Activated CD8-positive, alpha-beta T cell treated with anti-CD3 and anti-CD28 coated beads, Interleukin-2, amount 10 ng/mL, durations not matched to agents 7 days and 5 days (primary cell): ENCODE measurements around the gene TMEM91. TPM values are rescaled to one million over a fixed set of nuclear protein-coding genes. Genes with fewer than 3 reads are reported as not detected.
"Not testable (repeated sequence)": the region's sequence is repeated elsewhere in the genome, so short reads cannot be mapped to it uniquely, and the experiment has no call there.

Experiments used
- ATAC-seq: fragments of 150-1000 bp; cut with Tn5 transposase; one replicate; pipeline ENCODE4 v1.10.0; 2021; ENCODE audit warnings: moderate library complexity
- CTCF ChIA-PET: fragments of 350-600 bp; sonication (Branson Sonifier 250); formaldehyde crosslinking; loops from one replicate; lab custom pipeline; 2021; ENCODE audit warnings: antibody characterized with exemption; lab: Charles Lee
- POLR2A ChIA-PET: fragments of 350-600 bp; sonication (Branson Sonifier 250); formaldehyde crosslinking; loops from one replicate; lab custom pipeline; 2021; ENCODE audit warnings: antibody characterized with exemption; lab: Charles Lee
- DNase-seq: peaks from one replicate; pipeline ENCODE4 v3.0.0-alpha.2; 2020
- H3K27ac Mint-ChIP-seq: one replicate; pipeline ENCODE4 v1.8.0; 2021; ENCODE audit warnings: mild to moderate bottlenecking, mixed read lengths
- H3K27me3 Mint-ChIP-seq: one replicate; pipeline ENCODE4 v1.8.0; 2021; ENCODE audit warnings: low read depth, mixed read lengths
- H3K36me3 Mint-ChIP-seq: one replicate; pipeline ENCODE4 v1.8.0; 2021; ENCODE audit warnings: low read depth, mixed read lengths
- H3K4me1 Mint-ChIP-seq: one replicate; pipeline ENCODE4 v1.8.0; 2021; ENCODE audit warnings: low read depth, mixed read lengths
- H3K4me3 Mint-ChIP-seq: one replicate; pipeline ENCODE4 v1.8.0; 2021; ENCODE audit warnings: mild to moderate bottlenecking, mixed read lengths
- H3K9me3 Mint-ChIP-seq: one replicate; pipeline ENCODE4 v1.8.0; 2022; ENCODE audit warnings: mixed read lengths; ENCODE audit not compliant: insufficient read depth
- total RNA-seq, 2 experiments: library from RNA; stranded (reverse); gene quantifications; one replicate each; pipeline ENCODE4 v1.2.3, GENCODE V29; 2021

Gene TMEM91
- total RNA-seq, 2 experiments from 2014 or later = 5.3 to 6.4 TPM

DNA sequence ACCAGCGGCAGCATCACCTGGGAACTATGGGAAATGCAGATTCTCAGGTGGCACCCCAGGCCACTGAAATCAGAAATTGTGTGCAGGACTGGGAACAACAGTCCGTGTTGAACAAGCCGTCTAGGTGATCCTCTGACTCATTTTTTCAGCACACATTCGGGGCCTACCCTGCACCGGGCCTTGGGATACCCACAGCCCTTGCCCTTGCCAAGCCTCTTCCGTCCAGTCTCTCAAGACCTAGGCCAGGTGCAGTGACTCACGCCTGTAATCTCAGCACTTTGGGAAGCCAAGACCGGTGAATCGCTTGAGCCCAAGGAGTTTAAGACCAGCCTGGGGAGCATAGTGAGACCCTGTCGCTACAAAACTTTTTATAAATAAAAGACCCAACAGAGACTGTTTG, 40.9 kb upstream of the TMEM91 start:
- H3K27me3 Mint-ChIP-seq = no peaks in the 10 kb centered on the region
- H3K4me1 Mint-ChIP-seq = peaks cover 54% of the 10 kb centered on the region
- DNase-seq (no peak), ATAC-seq (no peak)
- no peaks in the 10 kb centered on the region for H3K9me3 Mint-ChIP-seq
- no peak overlapping the region for H3K27ac Mint-ChIP-seq
- no peak overlapping the region for H3K4me3 Mint-ChIP-seq
- peaks cover 59% of the 10 kb centered on the region for H3K36me3 Mint-ChIP-seq
- POLR2A ChIA-PET = interaction anchor here (0.6 kb wide), 2 partner anchors 69 to 140 kb away, joined by 3 read pairs; no protein-coding TSS in a partner anchor
- CTCF ChIA-PET = interaction anchor here (0.9 kb wide), 1 partner anchor 85 kb away, joined by 3 read pairs; no protein-coding TSS in a partner anchor

DNA sequence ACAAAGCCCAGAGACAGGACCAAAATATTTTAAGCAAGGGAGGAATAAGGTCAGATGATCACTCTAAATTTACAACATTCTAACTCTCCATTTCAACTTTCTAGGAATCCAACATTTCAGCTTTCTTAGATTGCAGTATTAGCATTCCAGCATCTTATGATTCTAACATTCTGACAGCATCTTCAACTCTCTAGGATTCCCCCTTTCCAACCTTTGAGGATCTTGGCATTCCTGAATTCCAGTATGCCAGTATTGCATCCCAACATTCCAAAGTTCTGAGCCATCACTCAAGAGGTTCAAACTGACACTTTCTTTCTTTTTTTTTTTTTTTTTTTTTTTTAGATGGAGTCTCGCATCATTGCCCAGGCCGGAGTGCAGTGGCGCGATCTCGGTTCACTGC, 36.4 kb upstream of the TMEM91 start:
- POLR2A ChIA-PET = no interaction called here
- DNase-seq = no peak
- peaks cover 60% of the 10 kb centered on the region for H3K4me1 Mint-ChIP-seq

DNA sequence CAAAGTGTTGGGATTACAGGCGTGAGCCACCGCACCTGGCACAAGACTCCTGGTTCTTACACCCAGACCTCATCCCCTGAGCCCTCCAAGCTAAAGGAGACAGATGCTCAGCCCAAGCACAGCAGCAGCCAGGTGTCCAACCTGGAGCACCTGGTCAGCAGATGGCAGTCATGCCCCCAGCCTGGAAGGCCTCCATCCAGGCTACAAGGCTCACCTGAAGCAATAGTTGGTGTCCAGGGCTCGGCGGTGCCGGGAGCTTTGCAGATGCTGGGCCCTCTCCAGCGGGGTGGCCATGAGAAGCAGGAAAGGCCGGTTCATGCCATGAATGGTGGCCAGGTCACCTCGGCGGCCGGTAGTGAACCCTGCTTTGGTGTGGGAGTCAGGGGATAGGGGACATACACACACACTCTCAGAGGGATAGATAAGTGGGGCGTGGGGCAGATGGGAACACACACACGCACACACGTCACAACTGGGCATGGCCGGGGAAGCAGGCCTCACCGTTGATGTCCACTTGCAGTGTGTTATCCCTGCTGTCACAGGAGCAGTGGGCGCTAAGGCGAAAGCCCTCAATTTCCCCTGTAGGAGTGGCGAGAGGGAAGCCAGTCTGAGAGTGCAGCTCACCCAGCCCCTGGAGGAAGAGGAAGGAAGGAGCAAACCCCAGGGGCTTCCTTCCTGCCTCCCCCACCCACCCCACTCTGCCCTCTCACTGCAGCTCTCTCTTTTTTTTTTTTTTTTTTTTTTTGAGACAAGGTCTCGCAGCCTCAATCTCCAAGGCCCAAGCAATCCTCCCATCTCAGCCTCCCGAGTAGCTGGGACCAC, 34.5 kb upstream of the TMEM91 start:
- Mint-ChIP-seq H3K27ac (peak overlapping the region; percentile 73), H3K4me1 (peaks cover 54% of the 10 kb centered on the region), H3K36me3 (peaks cover 67% of the 10 kb centered on the region), H3K27me3 (no peaks in the 10 kb centered on the region), H3K9me3 (no peaks in the 10 kb centered on the region), H3K4me3 (peak overlapping the region; percentile 40)
- peak; percentile 68 for ATAC-seq
- DNase-seq = peak; percentile 58
- ChIA-PET POLR2A (interaction anchor here (0.9 kb wide), 1 partner anchor 11 kb away, joined by 5 read pairs; no protein-coding TSS in a partner anchor), CTCF (interaction anchor here (1.1 to 1.4 kb wide), 4 partner anchors 9 to 78 kb away, joined by 3 read pairs; partner anchors contain the start of gene HNRNPUL1)

More for the DNA sequence above, 36.4 kb upstream of the TMEM91 start:
- peaks cover 67% of the 10 kb centered on the region for H3K36me3 Mint-ChIP-seq
- no peaks in the 10 kb centered on the region for H3K27me3 Mint-ChIP-seq
- no peaks in the 10 kb centered on the region for H3K9me3 Mint-ChIP-seq
- H3K4me3 Mint-ChIP-seq = no peak overlapping the region
- CTCF ChIA-PET = no interaction called here
- ATAC-seq = no peak
- H3K27ac Mint-ChIP-seq = peak overlapping the region; percentile 56

DNA sequence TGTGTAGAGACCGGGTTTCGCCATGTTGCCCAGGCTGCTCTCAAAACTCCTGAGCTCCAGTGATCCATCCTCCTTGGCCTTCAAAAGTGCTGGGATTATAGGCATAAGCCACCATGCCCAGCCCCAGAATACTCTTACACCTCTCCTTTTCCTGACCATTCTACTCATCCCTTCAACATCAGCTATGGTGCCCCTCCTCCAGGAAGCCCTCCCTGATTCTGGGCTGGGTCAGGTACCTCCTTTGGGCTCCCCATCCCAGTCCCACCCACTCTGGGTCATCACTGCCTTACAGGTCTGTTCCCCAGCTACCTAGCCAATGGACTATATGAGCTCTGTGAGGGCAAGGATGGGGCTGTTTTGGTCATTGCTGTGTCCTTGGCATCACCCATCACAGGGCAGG, 32.2 kb upstream of the TMEM91 start:
- Mint-ChIP-seq H3K36me3 (peaks cover 71% of the 10 kb centered on the region), H3K4me3 (no peak overlapping the region), H3K9me3 (no peaks in the 10 kb centered on the region), H3K4me1 (peaks cover 61% of the 10 kb centered on the region), H3K27ac (peak overlapping the region; percentile 60), H3K27me3 (no peaks in the 10 kb centered on the region)
- ATAC-seq (no peak), DNase-seq (no peak)
- CTCF ChIA-PET = no interaction called here
- POLR2A ChIA-PET = interaction anchor here (0.6 kb wide), 1 partner anchor 21 kb away, joined by 3 read pairs; no protein-coding TSS in a partner anchor

DNA sequence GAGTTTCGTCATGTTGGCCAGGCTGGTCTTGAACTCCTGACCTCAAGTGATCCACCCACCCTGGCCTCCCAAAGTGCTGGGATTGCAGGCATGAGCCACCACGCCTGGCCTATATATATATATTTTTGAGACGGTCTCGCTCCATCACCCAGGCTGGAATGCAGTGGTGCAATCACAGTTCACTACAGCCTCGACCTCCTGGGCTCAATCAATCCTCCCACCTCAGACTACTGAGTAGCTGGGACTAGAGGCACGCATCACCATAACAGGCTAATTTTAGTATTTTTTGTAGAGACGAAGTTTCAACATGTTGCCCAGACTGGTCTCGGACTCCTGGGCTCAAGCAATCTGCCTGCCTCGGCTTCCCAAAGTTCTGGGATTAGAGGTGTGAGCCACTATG, 29.4 kb upstream of the TMEM91 start:
- peaks cover 61% of the 10 kb centered on the region for H3K4me1 Mint-ChIP-seq
- H3K27ac Mint-ChIP-seq, H3K27me3 Mint-ChIP-seq, H3K9me3 Mint-ChIP-seq, H3K4me3 Mint-ChIP-seq, DNase-seq, ATAC-seq: not testable (repeated sequence)
- CTCF ChIA-PET = interaction anchor here (1.2 kb wide), 1 partner anchor 38 kb away, joined by 3 read pairs; no protein-coding TSS in a partner anchor
- POLR2A ChIA-PET = interaction anchor here (0.7 to 1.5 kb wide), 2 partner anchors 20 to 64 kb away, joined by 3 to 4 read pairs; no protein-coding TSS in a partner anchor
- peaks cover 73% of the 10 kb centered on the region for H3K36me3 Mint-ChIP-seq

DNA sequence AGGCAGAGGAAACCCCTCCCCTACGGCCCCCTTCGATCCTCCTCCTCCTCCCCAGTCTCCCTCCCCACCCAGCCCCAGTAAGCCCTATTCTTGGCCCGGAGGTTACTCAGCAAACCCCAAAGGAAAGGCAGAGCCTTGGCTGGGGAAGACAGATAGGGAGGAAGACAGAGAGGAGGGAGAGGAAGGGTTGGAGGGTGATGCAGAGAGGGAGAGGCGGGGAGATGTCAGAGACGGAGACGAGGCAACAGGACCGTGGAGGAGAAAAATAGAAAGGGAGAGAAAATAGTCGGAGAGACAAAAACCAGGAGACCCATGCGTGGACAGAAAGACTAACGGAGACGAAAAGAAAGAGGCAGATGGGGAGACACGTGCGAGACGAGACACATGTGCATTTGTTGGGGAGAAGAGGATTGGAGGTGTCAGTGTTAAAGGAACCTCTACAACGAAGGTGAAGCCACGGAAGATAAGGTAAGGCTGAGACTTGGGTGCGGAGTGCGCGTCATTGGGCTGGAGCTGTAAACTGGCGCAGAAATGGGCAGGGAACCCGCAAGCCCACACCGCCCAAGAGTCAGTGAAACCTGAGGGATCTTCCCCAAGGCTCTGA, 25.5 kb upstream of the TMEM91 start:
- peaks cover 47% of the 10 kb centered on the region for H3K4me1 Mint-ChIP-seq
- H3K27me3 Mint-ChIP-seq = no peaks in the 10 kb centered on the region
- H3K4me3 Mint-ChIP-seq = peak overlapping the region; percentile 90
- H3K27ac Mint-ChIP-seq = peak overlapping the region; percentile 98
- ChIA-PET POLR2A (interaction anchor here (0.7 to 3.1 kb wide), 8 partner anchors 13 to 88 kb away, joined by 3 to 27 read pairs (median 6); partner anchors contain the start of genes B9D2 and CCDC97), CTCF (interaction anchor here (0.6 to 3.2 kb wide), 9 partner anchors 8 to 246 kb away, joined by 3 to 31 read pairs (median 3); partner anchors contain the start of genes B9D2 and HNRNPUL1)
- H3K36me3 Mint-ChIP-seq = peaks cover 59% of the 10 kb centered on the region
- H3K9me3 Mint-ChIP-seq = no peaks in the 10 kb centered on the region
- DNase-seq (no peak), ATAC-seq (no peak)

DNA sequence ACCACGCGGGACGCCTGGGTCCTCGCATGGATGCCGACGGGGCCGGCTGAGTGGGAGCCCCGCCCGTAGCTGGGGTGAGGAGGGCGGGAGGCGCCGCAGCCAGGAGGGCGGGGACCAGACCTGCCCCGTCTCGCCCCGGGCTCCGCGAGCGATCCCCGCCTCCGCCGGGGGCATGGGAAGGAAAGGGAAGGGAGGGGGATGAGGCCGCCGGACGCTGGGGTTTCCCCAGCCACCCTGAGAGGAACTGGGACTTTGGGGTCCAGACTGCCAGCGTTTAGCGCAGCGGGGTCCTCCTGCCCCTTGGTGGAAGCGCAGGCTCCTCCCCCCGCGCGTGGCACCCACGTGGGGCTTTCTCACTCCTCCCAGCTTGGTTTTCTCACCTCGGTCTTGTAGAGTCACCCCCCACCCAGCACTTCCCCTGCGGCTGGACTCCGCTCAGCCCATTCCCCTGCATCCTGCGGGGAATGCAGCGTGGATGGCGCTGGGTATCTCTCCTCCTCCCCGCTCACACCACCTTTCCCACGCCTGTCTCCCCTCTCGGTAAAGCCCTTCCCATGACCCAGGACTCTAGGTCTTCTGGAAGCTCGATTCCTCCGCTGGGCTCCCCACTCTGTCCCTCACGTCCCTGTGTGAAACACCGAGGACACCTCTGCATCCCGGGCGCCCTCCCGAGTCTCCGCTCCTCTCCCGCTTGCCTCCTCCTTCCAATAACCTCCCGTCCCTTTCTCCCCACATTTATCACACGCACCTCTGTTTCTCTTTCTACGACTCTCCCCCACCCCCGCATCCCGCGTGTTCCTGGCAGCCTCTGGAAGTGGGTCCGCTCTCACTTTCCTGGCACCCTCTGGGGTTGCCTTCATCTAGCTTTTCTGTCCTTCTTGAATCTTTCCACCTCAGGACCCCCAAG, 24.7 kb upstream of the TMEM91 start:
- POLR2A ChIA-PET = interaction anchor here (0.6 to 3.1 kb wide), 13 partner anchors 10 to 148 kb away, joined by 3 to 27 read pairs (median 4); partner anchors contain the start of genes B9D2 and CCDC97
- DNase-seq (peak; percentile 89), ATAC-seq (peak; percentile 60)
- H3K4me1 Mint-ChIP-seq = peaks cover 51% of the 10 kb centered on the region
- H3K27me3 Mint-ChIP-seq = no peaks in the 10 kb centered on the region
- peak overlapping the region; percentile 90 for H3K4me3 Mint-ChIP-seq
- CTCF ChIA-PET = interaction anchor here (0.6 to 3.2 kb wide), 17 partner anchors 9 to 247 kb away, joined by 3 to 31 read pairs (median 4); partner anchors contain the start of genes B9D2, CCDC97, DMAC2 and HNRNPUL1
- H3K27ac Mint-ChIP-seq = peak overlapping the region; percentile 98
- no peaks in the 10 kb centered on the region for H3K9me3 Mint-ChIP-seq
- peaks cover 58% of the 10 kb centered on the region for H3K36me3 Mint-ChIP-seq

DNA sequence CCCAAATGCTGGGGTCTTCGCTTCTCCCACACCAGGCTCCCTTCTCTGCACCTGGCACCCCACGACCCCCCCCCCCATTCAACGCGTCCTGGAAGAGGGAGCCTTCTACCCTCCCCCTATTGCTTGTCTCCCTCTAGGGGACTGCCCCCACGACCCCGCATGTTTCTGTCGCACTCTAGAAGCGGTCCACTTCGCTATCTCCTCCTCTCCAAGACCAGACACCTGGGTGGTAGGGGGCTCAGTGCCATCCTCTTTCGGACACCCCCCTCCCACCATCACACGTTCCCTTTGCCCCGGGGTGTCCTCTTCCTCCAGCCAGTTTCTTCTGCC, 24.1 kb upstream of the TMEM91 start:
- no peaks in the 10 kb centered on the region for H3K9me3 Mint-ChIP-seq
- H3K36me3 Mint-ChIP-seq = peaks cover 61% of the 10 kb centered on the region
- ChIA-PET POLR2A (interaction anchor here (0.6 to 3.1 kb wide), 9 partner anchors 11 to 149 kb away, joined by 3 to 27 read pairs (median 6); partner anchors contain the start of gene B9D2), CTCF (interaction anchor here (0.6 to 3.2 kb wide), 13 partner anchors 9 to 89 kb away, joined by 3 to 31 read pairs (median 6); partner anchors contain the start of genes B9D2, CCDC97, DMAC2 and HNRNPUL1)
- peaks cover 58% of the 10 kb centered on the region for H3K4me1 Mint-ChIP-seq
- ATAC-seq = no peak
- H3K4me3 Mint-ChIP-seq = peak overlapping the region; percentile 90
- no peak for DNase-seq
- peak overlapping the region; percentile 98 for H3K27ac Mint-ChIP-seq
- H3K27me3 Mint-ChIP-seq = no peaks in the 10 kb centered on the region

DNA sequence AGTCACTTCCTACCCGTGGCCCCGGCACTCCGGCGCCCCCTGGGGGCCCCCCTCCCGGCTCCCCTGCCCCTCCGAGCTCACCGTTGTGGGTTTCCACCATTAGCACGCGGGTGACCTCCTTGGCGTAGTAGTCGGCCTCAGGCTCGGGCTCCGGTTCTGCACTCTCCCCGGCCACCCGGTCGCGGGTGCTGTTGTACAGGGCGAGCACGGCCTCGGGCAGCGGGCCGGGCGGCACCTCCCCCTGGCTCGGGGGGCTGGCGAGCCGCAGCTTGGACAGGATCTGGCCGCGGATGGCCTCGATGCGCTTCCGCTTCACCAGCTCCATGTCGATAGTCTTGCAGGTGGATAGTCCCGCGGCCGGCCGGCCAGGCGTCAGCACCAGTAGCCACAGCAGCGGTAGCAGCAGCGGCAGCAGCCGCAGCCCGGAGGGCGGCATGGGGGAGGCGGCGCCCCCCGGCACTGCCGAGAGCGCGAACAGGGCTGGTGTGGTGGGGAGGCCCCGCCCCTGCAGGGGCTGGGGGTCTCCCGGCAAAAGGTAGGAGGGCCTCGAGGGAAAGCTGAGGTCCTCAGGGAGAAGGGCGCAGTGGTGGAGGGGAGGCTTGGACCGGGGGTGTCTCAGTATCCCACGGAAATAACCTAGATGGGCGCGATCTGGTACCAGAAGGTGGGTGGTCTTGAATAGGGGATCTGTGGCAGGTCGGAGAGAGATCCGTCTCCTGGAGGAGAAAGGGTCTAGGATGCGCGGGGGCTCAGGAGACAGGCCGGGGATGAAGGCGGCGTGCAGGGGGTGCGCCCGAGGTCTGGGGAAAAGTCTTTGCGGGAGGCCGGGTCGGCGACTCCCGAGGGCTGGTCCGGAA, 23.5 kb upstream of the TMEM91 start:
- DNase-seq = peak; percentile 85
- POLR2A ChIA-PET = interaction anchor here (0.6 to 3.1 kb wide), 9 partner anchors 11 to 150 kb away, joined by 3 to 27 read pairs (median 6); partner anchors contain the start of gene B9D2
- Mint-ChIP-seq H3K27ac (peak overlapping the region; percentile 98), H3K9me3 (no peaks in the 10 kb centered on the region), H3K4me3 (peak overlapping the region; percentile 90), H3K4me1 (peaks cover 64% of the 10 kb centered on the region), H3K27me3 (no peaks in the 10 kb centered on the region), H3K36me3 (peaks cover 57% of the 10 kb centered on the region)
- ATAC-seq = peak; percentile 12
- CTCF ChIA-PET = interaction anchor here (0.6 to 3.2 kb wide), 14 partner anchors 11 to 90 kb away, joined by 3 to 31 read pairs (median 4); partner anchors contain the start of genes B9D2, CCDC97, DMAC2 and HNRNPUL1
